MM.1S (cell line): ENCODE data around the gene SLIT3.

Source experiments
- CTCF ChIP-seq: fragments of 300-600 bp; sonication (generic); IDR thresholded peaks from 2 replicates; pipeline ENCODE4 v1.5.1; 2016; ENCODE audit warnings: antibody characterized with exemption, low read length, mixed read lengths
- EZH2 ChIP-seq: fragments of 300-600 bp; sonication (generic); optimal IDR thresholded peaks from 2 replicates; pipeline ENCODE3; 2017; ENCODE audit warnings: low read depth, mild to moderate bottlenecking, antibody characterized with exemption, low read length, mixed read lengths
- EZH2phosphoT487 ChIP-seq: fragments of 300-600 bp; sonication (generic); IDR thresholded peaks from 2 replicates; pipeline ENCODE4 v1.6.1; 2018; ENCODE audit warnings: antibody characterized with exemption, low read length

GRCh38 chr5:169002953-169003555 lies 297.9 kb downstream of the SLIT3 start:
- TF ChIP-seq CTCF (no peak), EZH2 (no peak), EZH2phosphoT487 (no peak)
